Dendritic cell treated with granulocyte-macrophage colony-stimulating factor and Interleukin-4, amounts not matched to agents 40 ng/mL and 50 ng/mL, for 4 days (primary cell): Measurements from ENCODE around the gene RLBP1.
A peak's percentile ranks its signal among the peaks of the same experiment; 100 is the strongest.

Source experiments
- H3K27ac Mint-ChIP-seq: one replicate; pipeline ENCODE4 v1.8.0; 2022; ENCODE audit warnings: mild to moderate bottlenecking, mixed read lengths
- H3K27me3 Mint-ChIP-seq: one replicate; pipeline ENCODE4 v1.8.0; 2022; ENCODE audit warnings: mild to moderate bottlenecking, mixed read lengths
- H3K36me3 Mint-ChIP-seq: one replicate; pipeline ENCODE4 v1.8.0; 2022; ENCODE audit warnings: low read depth, mixed read lengths
- H3K4me1 Mint-ChIP-seq: one replicate; pipeline ENCODE4 v1.8.0; 2022; ENCODE audit warnings: low read depth, mixed read lengths
- H3K4me3 Mint-ChIP-seq: one replicate; pipeline ENCODE4 v1.8.0; 2022; ENCODE audit warnings: mild to moderate bottlenecking, moderate library complexity, mixed read lengths
- H3K9me3 Mint-ChIP-seq: one replicate; pipeline ENCODE4 v1.8.0; 2022; ENCODE audit warnings: mixed read lengths
- intact Hi-C: fragments of 100-400 bp; cut with micrococcal nuclease; formaldehyde crosslinking; loops from one replicate; pipeline ENCODE4 v1.15.0; 2022

Gene RLBP1

DNA sequence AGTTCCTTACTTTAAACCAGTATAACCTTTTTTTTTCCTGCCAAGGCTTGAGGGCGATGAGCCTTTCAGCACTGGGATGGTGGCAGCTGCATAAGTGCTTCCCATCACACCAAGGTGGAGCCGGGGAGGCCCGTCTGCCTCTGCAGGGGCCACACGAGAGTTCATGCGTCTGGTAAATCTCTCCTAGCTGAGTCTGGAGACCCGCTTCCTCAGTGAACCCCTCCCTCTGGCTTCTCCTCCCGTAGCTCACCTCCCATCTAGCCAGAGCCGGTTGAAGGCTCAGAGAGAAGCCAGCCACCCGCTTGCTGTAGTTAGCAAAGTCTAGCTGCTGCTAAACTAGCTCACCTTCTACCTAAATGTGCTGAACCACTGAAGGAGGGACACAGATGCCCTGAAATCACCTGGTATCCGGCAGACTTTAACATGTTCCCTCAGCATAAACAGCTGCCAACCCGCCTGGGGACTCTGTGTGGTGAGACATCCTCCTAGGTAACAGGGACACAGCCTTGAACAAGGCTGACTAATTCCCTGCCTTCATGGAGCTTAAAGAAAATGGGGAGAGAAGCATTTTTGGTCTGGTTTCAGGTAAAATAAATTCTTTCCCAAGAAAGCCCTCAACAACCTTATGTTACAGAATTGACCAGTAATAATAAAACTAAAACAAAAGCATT is 42.9 kb downstream of the RLBP1 start:
- Mint-ChIP-seq H3K27ac (no peak overlapping the region), H3K36me3 (peaks cover 89% of the 10 kb centered on the region), H3K9me3 (no peaks in the 10 kb centered on the region)

DNA sequence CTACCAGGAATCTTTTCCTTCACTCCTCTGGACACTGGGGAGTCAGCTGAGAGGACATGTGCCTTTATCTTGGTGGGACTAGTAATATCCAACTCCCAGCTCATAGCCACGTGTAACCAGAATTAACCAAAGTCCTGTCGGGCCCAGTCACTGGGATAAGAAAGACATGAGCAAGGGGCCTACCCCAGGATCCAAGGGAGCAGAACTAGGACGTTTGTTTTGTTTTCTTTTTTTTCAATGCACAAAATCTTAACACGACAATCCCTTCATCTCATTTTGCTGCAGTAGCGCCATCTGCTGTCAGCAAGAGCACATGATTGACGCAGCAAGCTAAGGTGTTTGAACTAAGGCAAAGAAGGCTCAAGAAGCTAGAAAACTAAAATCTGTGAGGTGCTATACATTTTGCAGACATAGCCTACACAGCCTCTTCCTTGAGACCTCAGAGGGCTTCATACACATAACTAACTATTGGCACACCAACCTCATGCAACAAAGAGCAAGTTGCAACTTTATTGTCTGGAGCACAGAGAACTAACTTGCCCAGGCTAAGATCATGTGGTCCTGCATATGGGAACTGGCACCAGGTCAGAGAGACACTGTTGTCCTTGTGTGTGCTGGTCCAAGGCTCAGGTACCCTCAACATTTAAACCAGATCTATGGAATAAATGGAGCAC is 43.6 kb downstream of the RLBP1 start:
- intact Hi-C loops: loop anchor here (1.0 to 2.0 kb wide), 2 partner anchors 120 to 273 kb away; no protein-coding TSS in a partner anchor
- H3K36me3 Mint-ChIP-seq: peaks cover 89% of the 10 kb centered on the region
- H3K9me3 Mint-ChIP-seq: no peaks in the 10 kb centered on the region
- no peaks in the 10 kb centered on the region for H3K4me1 Mint-ChIP-seq
- H3K4me3 Mint-ChIP-seq: no peak overlapping the region
- no peak overlapping the region for H3K27ac Mint-ChIP-seq
- H3K27me3 Mint-ChIP-seq: no peaks in the 10 kb centered on the region

More for the DNA sequence above, 42.9 kb downstream of the RLBP1 start:
- intact Hi-C loops: no loop called here
- H3K27me3 Mint-ChIP-seq: no peaks in the 10 kb centered on the region
- no peak overlapping the region for H3K4me3 Mint-ChIP-seq
- H3K4me1 Mint-ChIP-seq: no peaks in the 10 kb centered on the region

- peaks cover 83% of the 10 kb centered on the region for H3K36me3 Mint-ChIP-seq
- H3K9me3 Mint-ChIP-seq: no peaks in the 10 kb centered on the region
- H3K27ac Mint-ChIP-seq: no peak overlapping the region
- H3K4me1 Mint-ChIP-seq: no peaks in the 10 kb centered on the region
- no peak overlapping the region for H3K4me3 Mint-ChIP-seq
- H3K27me3 Mint-ChIP-seq: no peaks in the 10 kb centered on the region
- intact Hi-C loops: loop anchor here (1.0 to 2.0 kb wide), 2 partner anchors 120 to 272 kb away; no protein-coding TSS in a partner anchor
Measured at GRCh38 chr15:89177116-89177515, 44.3 kb downstream of the RLBP1 start.

DNA sequence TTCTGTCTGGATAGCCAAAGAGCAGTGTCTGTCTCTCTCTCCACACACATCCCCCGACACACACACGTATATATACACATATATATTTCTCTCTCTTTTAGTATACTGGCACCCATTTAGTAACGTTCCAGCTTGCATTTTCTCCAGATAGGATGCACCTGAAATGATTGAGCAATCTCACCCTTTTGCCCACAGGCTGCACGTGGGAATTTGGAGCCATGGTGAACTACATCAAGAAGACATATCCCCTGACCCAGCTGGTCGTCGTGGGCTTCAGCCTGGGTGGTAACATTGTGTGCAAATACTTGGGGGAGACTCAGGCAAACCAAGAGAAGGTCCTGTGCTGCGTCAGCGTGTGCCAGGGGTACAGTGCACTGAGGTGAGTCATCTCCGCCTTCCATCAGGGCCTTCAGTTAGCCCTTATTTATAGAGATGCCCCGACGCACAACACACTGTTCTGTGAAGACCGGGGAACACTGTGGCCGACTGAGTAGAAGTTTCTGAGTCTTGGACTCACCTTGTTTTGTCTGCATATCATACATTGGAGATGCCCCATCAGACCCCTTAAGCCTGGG is 45.7 kb downstream of the RLBP1 start:
- H3K27ac Mint-ChIP-seq: no peak overlapping the region
- no peaks in the 10 kb centered on the region for H3K4me1 Mint-ChIP-seq
- intact Hi-C loops: loop anchor here (2.0 kb wide), 1 partner anchor 271 kb away; no protein-coding TSS in a partner anchor
- H3K4me3 Mint-ChIP-seq: no peak overlapping the region
- no peaks in the 10 kb centered on the region for H3K27me3 Mint-ChIP-seq
- H3K36me3 Mint-ChIP-seq: peaks cover 73% of the 10 kb centered on the region
- no peaks in the 10 kb centered on the region for H3K9me3 Mint-ChIP-seq

GRCh38 chr15:89174476-89174875 is 46.9 kb downstream of the RLBP1 start:
- Mint-ChIP-seq H3K36me3 (peaks cover 60% of the 10 kb centered on the region), H3K27me3 (no peaks in the 10 kb centered on the region), H3K4me1 (no peaks in the 10 kb centered on the region), H3K9me3 (no peaks in the 10 kb centered on the region), H3K4me3 (no peak overlapping the region), H3K27ac (no peak overlapping the region)
- intact Hi-C loops: no loop called here

- Mint-ChIP-seq H3K27ac (no peak overlapping the region), H3K4me3 (no peak overlapping the region), H3K4me1 (peaks cover 5% of the 10 kb centered on the region), H3K9me3 (no peaks in the 10 kb centered on the region), H3K27me3 (no peaks in the 10 kb centered on the region), H3K36me3 (peaks cover 54% of the 10 kb centered on the region)
- intact Hi-C loops: no loop called here
Measured at GRCh38 chr15:89172921-89173320, 48.5 kb downstream of the RLBP1 start.

- intact Hi-C loops: loop anchor here (1.0 kb wide), 1 partner anchor 114 kb away; no protein-coding TSS in a partner anchor
- Mint-ChIP-seq H3K4me3 (no peak overlapping the region), H3K36me3 (peaks cover 39% of the 10 kb centered on the region), H3K4me1 (peaks cover 16% of the 10 kb centered on the region), H3K27ac (no peak overlapping the region), H3K9me3 (no peaks in the 10 kb centered on the region), H3K27me3 (no peaks in the 10 kb centered on the region)
Measured at GRCh38 chr15:89171136-89172072, 50.0 kb downstream of the RLBP1 start.

DNA sequence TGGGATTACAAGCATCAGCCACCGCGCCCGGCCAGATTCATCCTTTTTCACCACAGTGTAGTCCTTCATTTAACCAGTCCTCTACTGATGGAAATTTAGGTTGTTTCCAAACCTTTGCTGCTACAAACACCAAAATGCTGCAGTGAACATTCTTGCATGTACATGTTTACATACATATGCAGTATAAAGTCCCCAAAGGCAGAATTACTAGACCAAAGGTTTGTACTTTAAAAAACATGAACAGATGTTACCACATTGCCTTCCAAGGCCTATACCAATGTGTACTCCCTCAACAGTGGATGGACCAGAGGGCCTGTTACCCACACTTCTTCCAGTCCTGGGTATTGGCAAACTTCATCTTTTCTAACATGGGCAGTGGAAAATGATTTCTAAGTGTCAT is 51.0 kb downstream of the RLBP1 start:
- H3K4me1 Mint-ChIP-seq: peaks cover 16% of the 10 kb centered on the region
- H3K9me3 Mint-ChIP-seq: no peaks in the 10 kb centered on the region
- intact Hi-C loops: no loop called here
- H3K27ac Mint-ChIP-seq: no peak overlapping the region
- no peak overlapping the region for H3K4me3 Mint-ChIP-seq
- H3K27me3 Mint-ChIP-seq: no peaks in the 10 kb centered on the region
- H3K36me3 Mint-ChIP-seq: peaks cover 28% of the 10 kb centered on the region

DNA sequence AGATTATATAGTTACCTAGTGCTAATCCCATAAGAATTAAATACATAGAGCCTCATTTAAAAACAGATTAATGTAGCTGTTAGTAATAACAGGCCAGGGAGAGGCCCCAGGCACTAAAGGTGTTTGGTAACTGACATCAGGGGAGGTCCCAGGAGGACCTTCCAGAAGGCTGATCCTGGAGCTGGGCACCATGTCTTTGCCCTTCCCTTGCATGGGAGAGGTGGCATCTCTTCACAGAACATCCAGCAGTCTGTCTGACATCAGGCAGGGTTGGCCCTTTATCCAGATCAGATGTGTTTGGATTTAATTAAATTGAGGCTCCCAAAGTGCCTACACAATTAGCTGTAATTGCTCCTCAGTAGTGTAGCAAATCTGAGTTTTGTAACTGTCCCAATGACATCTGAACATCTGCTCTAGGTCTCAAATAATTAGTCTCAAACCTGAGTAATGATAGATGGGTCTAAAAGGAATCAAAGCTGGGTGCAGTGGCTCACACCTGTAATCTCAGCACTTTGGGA is 53.0 kb downstream of the RLBP1 start:
- no peak overlapping the region for H3K27ac Mint-ChIP-seq
- intact Hi-C loops: loop anchor here (5.0 kb wide), 1 partner anchor 36 kb away; no protein-coding TSS in a partner anchor
- no peak overlapping the region for H3K4me3 Mint-ChIP-seq
- H3K36me3 Mint-ChIP-seq: peaks cover 24% of the 10 kb centered on the region
- peaks cover 16% of the 10 kb centered on the region for H3K4me1 Mint-ChIP-seq
- no peaks in the 10 kb centered on the region for H3K27me3 Mint-ChIP-seq
- no peaks in the 10 kb centered on the region for H3K9me3 Mint-ChIP-seq

DNA sequence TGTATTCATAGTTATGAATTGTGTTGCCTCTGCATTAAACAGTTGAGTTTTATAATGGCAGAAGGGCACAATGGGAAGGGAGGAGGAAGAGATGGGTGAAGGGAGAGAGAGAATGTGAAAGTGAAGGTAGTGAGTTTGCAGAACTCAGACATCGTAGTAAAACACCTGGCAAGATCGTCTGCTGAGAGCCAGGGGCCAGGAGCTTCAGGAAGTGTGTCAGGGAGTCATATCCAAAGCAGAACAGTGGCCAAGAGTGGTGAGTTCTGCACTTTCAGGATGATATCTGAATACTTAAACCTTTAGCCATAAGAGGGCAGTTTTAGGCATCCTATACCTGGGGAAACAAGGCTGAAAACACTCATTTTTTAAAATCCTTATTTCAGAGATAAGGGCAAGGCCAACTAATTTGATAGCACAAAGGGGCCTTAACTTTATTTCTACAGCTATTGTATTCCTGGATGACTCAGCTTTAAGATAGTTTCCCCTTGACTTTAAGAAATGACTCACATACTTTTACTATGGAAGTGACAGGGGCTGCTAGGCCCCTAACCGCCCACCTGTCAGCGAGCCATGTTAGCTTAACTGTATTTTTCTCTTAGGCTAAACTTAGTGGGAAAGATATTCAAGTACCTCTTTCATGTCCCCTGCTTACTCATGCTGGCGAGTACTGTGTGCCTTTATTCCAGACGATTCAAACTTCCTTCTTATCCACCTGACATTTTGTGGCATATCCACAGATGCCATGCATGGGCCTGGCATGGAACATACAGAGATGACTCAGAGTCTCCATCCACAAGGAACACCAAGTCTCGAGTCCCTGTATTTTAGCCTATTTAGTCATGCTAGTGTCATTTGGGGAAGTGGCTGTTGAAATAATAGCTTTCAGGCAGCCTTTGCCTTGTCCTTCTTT is 53.9 kb downstream of the RLBP1 start:
- Mint-ChIP-seq H3K4me3 (no peak overlapping the region), H3K4me1 (peaks cover 16% of the 10 kb centered on the region), H3K9me3 (no peaks in the 10 kb centered on the region), H3K27ac (peak overlapping the region; percentile 42), H3K36me3 (peaks cover 21% of the 10 kb centered on the region), H3K27me3 (no peaks in the 10 kb centered on the region)
- intact Hi-C loops: loop anchor here (5.0 kb wide), 1 partner anchor 35 kb away; no protein-coding TSS in a partner anchor

GRCh38 chr15:89165677-89166076 is 55.7 kb downstream of the RLBP1 start:
- H3K27me3 Mint-ChIP-seq: no peaks in the 10 kb centered on the region
- intact Hi-C loops: loop anchor here (5.0 kb wide), 1 partner anchor 33 kb away; no protein-coding TSS in a partner anchor
- no peaks in the 10 kb centered on the region for H3K9me3 Mint-ChIP-seq
- no peak overlapping the region for H3K4me3 Mint-ChIP-seq
- peaks cover 16% of the 10 kb centered on the region for H3K4me1 Mint-ChIP-seq
- H3K36me3 Mint-ChIP-seq: peaks cover 33% of the 10 kb centered on the region
- H3K27ac Mint-ChIP-seq: peak overlapping the region; percentile 39

DNA sequence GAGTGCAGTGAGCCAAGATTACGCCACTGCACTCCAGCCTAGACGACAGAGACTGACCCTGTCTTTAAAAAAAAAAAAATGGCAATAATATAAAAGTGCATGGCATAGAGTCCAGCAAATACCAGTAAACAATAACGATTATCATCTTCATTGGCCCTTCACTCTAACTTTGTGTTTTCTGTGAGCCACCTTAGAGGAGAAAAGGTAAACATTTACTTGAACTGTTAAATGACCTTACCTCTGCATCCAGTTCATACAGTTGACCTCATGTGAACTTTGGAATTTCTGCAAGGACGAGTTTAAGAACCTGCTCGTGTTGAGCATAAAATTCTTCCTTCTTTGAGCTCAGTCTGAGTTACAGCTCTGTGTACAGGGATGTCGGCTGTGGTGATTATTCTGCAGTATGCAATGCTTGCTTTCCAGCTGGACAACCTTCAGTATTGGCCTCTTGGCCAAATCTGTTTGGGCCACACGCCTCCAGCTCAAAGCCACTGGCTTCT is 56.6 kb downstream of the RLBP1 start:
- H3K4me3 Mint-ChIP-seq: no peak overlapping the region
- intact Hi-C loops: loop anchor here (5.0 kb wide), 1 partner anchor 32 kb away; no protein-coding TSS in a partner anchor

More for the DNA sequence above, 56.6 kb downstream of the RLBP1 start:
- no peaks in the 10 kb centered on the region for H3K27me3 Mint-ChIP-seq
- no peak overlapping the region for H3K27ac Mint-ChIP-seq
- peaks cover 16% of the 10 kb centered on the region for H3K4me1 Mint-ChIP-seq
- peaks cover 40% of the 10 kb centered on the region for H3K36me3 Mint-ChIP-seq
- H3K9me3 Mint-ChIP-seq: no peaks in the 10 kb centered on the region
